Measurements from ENCODE around the gene RECQL5.

Gene RECQL5

DNA sequence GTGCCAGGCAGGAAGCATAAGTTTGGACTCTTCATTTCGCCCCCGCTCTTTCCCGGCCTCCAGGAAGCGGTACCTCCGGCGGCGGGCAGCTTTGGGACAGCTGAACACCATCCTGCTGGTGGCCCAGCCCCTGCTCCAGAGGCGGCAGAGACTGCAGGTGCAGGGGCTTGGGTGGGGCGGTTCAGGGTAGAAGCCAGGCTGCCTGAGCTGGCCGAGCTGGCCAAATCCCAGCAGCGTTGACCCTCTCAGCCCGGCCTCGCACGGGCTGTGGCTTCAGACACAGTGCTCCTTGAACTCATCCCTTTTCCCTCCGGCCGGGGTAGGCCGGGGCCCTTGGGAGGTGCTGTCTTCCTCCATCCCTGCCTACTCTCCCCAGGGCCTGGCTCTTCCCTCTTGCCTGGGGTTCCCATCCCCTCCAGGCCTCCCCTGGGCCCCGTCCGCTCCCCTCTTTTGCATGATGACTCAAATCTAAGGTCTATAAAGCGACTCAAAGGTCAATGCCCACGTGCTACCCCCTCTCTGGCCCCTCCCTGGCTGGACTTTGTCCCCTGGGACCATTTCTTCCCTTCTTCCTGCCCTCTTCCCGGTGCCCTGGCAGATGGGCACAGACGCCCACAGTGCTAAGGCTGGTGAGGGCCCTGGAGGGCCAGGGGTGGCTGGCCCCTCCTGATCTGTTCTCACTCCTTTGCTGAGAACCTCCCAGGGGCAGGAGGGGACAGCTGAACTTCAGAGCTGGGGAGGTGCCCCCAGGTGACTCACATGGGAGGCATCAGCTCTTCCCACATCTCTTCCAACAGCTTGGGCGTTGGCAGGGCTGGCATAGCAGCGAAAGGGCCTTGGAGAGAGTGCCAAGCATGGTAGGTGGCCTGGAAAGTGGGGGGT lies 56.6 kb downstream of the RECQL5 start:
- in situ Hi-C loops (cut with MboI; ENCODE audit: low sequenced_read_pairs, unreplicated experiment) = loop anchor here (10.0 kb wide), 1 partner anchor 134 kb away; no protein-coding TSS in a partner anchor
- no peak for DNase-seq (ENCODE audit: low spot score)
- TF ChIP-seq, protein P1, sequence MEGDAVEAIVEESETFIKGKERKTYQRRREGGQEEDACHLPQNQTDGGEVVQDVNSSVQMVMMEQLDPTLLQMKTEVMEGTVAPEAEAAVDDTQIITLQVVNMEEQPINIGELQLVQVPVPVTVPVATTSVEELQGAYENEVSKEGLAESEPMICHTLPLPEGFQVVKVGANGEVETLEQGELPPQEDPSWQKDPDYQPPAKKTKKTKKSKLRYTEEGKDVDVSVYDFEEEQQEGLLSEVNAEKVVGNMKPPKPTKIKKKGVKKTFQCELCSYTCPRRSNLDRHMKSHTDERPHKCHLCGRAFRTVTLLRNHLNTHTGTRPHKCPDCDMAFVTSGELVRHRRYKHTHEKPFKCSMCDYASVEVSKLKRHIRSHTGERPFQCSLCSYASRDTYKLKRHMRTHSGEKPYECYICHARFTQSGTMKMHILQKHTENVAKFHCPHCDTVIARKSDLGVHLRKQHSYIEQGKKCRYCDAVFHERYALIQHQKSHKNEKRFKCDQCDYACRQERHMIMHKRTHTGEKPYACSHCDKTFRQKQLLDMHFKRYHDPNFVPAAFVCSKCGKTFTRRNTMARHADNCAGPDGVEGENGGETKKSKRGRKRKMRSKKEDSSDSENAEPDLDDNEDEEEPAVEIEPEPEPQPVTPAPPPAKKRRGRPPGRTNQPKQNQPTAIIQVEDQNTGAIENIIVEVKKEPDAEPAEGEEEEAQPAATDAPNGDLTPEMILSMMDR (IDR thresholded peaks at IDR 0.05; ENCODE audit: borderline replicate concordance, control extremely low read depth, extremely low read depth, insufficient read depth, missing control alignments) = no peak

DNA sequence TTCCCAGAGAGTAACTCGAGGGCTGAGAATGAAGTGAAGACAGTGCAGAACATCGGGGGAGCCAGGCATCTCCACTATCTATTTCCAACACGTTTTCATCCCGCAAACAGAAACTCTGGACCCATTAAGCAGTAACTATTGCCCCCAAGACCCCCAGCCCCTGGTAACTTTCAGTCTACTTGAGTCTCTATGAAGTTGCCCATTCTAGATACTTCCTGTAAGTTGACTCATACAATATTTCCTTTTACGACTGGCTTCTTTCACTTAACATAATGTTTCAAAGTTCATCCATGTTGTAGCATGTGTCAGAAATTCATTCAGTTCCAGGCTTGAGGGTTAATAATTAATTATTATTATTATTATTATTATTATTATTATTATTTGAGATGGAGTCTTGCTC lies 59.9 kb downstream of the RECQL5 start:
- no peak for DNase-seq (ENCODE audit: low spot score)
- TF ChIP-seq, protein P1 (IDR thresholded peaks at IDR 0.05; ENCODE audit: borderline replicate concordance, control extremely low read depth, extremely low read depth, insufficient read depth, missing control alignments) = no peak
- in situ Hi-C loops (cut with MboI; ENCODE audit: low sequenced_read_pairs, unreplicated experiment) = no loop called here

DNA sequence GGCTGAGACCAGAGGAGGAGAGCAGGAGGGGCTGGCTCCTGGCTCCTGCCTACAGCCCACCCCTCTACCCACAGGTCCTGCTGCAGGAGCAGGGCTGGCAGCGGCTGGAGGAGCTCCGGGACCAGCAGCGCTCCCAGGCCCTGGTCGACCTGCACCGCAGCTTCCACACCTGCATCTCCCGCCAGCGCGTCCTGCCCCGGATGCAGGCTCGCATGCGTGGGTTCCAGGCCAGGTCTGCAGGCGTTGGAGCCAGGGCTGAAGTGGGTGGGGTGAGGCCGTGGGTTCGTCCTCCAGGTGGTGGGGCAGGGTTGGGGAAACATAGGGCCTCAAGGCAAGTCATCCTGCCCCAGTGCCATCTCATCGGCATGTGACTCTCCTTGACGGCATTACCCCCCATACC lies 61.2 kb downstream of the RECQL5 start:
- TF ChIP-seq, protein P1 (IDR thresholded peaks at IDR 0.05; ENCODE audit: borderline replicate concordance, control extremely low read depth, extremely low read depth, insufficient read depth, missing control alignments) = no peak
- in situ Hi-C loops (cut with MboI; ENCODE audit: low sequenced_read_pairs, unreplicated experiment) = no loop called here
- DNase-seq (ENCODE audit: low spot score) = no peak

DNA sequence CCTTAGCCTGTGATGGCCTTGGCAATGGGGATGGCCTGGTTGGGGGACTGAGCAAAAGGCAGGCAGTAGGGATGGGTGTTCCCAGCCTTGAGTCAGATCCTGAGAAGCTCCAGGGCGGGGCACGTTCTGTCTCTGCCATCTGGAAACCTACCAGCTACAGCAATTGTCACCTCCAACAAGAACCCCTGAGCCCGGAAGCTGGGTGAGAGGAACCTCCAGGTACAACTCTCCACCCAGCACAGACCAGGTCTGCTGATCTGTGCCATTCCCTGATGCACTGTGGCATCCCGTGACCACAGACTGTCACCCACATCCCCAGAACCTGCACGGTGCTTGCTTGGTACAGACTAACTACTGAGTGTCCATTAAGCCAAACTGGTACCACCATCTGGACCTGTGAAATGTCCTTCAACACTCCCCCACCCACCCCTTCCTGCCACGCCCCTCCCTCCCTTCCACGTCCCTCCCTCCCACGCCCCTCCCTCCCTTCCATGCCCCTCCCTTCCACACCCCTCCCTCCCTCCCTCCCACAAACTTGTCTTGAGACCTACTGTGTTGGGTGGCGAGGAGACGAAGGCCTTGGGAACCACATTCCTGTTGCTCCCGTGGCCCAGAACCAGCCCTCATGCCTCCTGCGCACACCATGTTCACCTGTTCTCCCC lies 62.8 kb downstream of the RECQL5 start:
- TF ChIP-seq, protein P1 (IDR thresholded peaks at IDR 0.05; ENCODE audit: borderline replicate concordance, control extremely low read depth, extremely low read depth, insufficient read depth, missing control alignments) = no peak
- DNase-seq (ENCODE audit: low spot score) = no peak
- in situ Hi-C loops (cut with MboI; ENCODE audit: low sequenced_read_pairs, unreplicated experiment) = no loop called here

DNA sequence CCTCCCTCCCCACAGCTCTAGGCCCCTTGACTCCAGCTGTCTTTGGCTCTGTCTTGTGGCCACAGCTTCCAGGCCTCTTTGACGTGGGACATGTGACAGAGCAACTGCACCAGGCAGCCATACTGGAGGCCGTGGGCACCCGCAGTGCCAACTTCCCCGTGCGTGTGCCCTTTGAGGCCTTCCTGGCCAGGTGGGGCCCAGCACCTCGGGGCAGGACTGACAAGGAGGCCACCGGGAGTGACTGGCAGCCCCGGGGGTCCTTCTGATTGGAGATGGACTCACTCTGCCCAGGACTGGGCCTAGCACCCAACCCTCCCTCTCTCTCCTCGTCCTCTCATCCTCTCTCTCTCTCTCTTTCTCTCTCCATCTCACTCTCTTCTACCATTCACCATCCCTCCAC lies 63.8 kb downstream of the RECQL5 start:
- TF ChIP-seq, protein P1 (IDR thresholded peaks at IDR 0.05; ENCODE audit: borderline replicate concordance, control extremely low read depth, extremely low read depth, insufficient read depth, missing control alignments) = no peak
- DNase-seq (ENCODE audit: low spot score) = no peak
- in situ Hi-C loops (cut with MboI; ENCODE audit: low sequenced_read_pairs, unreplicated experiment) = no loop called here

DNA sequence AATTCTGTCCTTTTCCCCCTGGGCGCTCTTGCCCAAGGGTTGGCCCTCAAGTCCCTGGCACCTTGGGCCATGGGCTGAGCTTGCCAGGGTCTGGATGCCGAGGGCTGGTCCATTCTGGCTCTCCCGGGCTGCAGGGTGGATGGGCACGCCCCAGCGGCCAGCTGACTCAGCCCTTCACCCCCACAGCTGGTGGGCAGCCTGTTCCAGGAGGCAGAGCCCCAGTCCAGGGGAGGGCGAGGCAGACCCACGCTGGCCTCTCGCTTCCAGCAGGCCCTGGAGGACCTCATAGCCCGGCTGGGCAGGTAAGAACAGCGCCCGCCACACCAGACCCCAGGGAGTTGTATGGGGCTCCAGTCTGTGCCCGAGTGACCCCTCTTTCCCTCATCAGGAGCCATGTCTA lies 64.3 kb downstream of the RECQL5 start:
- TF ChIP-seq, protein P1 (IDR thresholded peaks at IDR 0.05; ENCODE audit: borderline replicate concordance, control extremely low read depth, extremely low read depth, insufficient read depth, missing control alignments) = no peak
- in situ Hi-C loops (cut with MboI; ENCODE audit: low sequenced_read_pairs, unreplicated experiment) = no loop called here
- no peak for DNase-seq (ENCODE audit: low spot score)

Data from GM13976 (cell line).